Parathyroid adenoma (tissue), 2 donors: Measurements from ENCODE around the gene TM4SF18.

Source experiments
- H2AFZ ChIP-seq: fragments of 300-600 bp; sonication (generic); one replicate; pipeline ENCODE4 v1.7.0; 2017; ENCODE audit warnings: antibody characterized with exemption, mild to moderate bottlenecking
- H3K27ac ChIP-seq: fragments of 300-600 bp; sonication (generic); one replicate; pipeline ENCODE4 v1.7.0; 2017
- H3K27me3 ChIP-seq: fragments of 300-600 bp; sonication (generic); one replicate; pipeline ENCODE4 v1.7.0; 2017; ENCODE audit warnings: low read length; ENCODE audit not compliant: control insufficient read depth, insufficient read depth
- H3K36me3 ChIP-seq: fragments of 300-600 bp; sonication (generic); one replicate; pipeline ENCODE4 v1.7.0; 2017; ENCODE audit warnings: low read length; ENCODE audit not compliant: control insufficient read depth, insufficient read depth
- H3K4me1 ChIP-seq: fragments of 300-600 bp; sonication (generic); one replicate; pipeline ENCODE4 v1.7.0; 2017; ENCODE audit warnings: control low read depth
- H3K4me2 ChIP-seq: fragments of 300-600 bp; sonication (generic); one replicate; pipeline ENCODE4 v1.7.0; 2017; ENCODE audit warnings: low read length
- H3K4me3 ChIP-seq: fragments of 300-600 bp; sonication (generic); one replicate; pipeline ENCODE4 v1.7.0; 2017; ENCODE audit warnings: low read depth, low read length
- H3K79me2 ChIP-seq: fragments of 300-600 bp; sonication (generic); one replicate; pipeline ENCODE4 v1.7.0; 2017; ENCODE audit warnings: control low read depth
- H3K9ac ChIP-seq: fragments of 300-600 bp; sonication (generic); one replicate; pipeline ENCODE4 v1.7.0; 2017; ENCODE audit warnings: mild to moderate bottlenecking
- H3K9me3 ChIP-seq: fragments of 300-600 bp; sonication (generic); one replicate; pipeline ENCODE4 v1.7.0; 2017; ENCODE audit warnings: low read length; ENCODE audit not compliant: control insufficient read depth
- CTCF ChIP-seq: fragments of 300-600 bp; sonication (generic); IDR thresholded peaks from one replicate; pipeline ENCODE4 v1.7.0; 2017; ENCODE audit warnings: antibody characterized with exemption, mild to moderate bottlenecking
- donor health status: primary hyperparathyroidism.

Gene TM4SF18

GRCh38 chr3:149374793-149375500, 41.5 kb upstream of the TM4SF18 start:
- no peaks in the 10 kb centered on the region for H3K27me3 ChIP-seq
- no peak overlapping the region for H3K9ac ChIP-seq
- H3K79me2 ChIP-seq, result no peaks in the 10 kb centered on the region
- no peak overlapping the region for H3K4me2 ChIP-seq
- H3K27ac ChIP-seq, result no peak overlapping the region
- H3K4me3 ChIP-seq, result no peak overlapping the region
- H3K36me3 ChIP-seq, result no peaks in the 10 kb centered on the region
- no peaks in the 10 kb centered on the region for H3K9me3 ChIP-seq
- no peak overlapping the region for H2AFZ ChIP-seq
- no peaks in the 10 kb centered on the region for H3K4me1 ChIP-seq
- TF ChIP-seq CTCF, result no peak

GRCh38 chr3:149374391-149374790, 41.0 kb upstream of the TM4SF18 start:
- Histone ChIP-seq H3K4me1 (no peaks in the 10 kb centered on the region), H3K27ac (no peak overlapping the region)
- TF ChIP-seq CTCF, result no peak

GRCh38 chr3:149373235-149374125, 40.0 kb upstream of the TM4SF18 start:
- H3K4me3 ChIP-seq, result no peak overlapping the region
- H3K4me2 ChIP-seq, result no peak overlapping the region
- H3K4me1 ChIP-seq, result no peaks in the 10 kb centered on the region
- no peak overlapping the region for H3K9ac ChIP-seq
- TF ChIP-seq CTCF, result no peak
- no peaks in the 10 kb centered on the region for H3K36me3 ChIP-seq
- no peak overlapping the region for H3K27ac ChIP-seq
- no peaks in the 10 kb centered on the region for H3K79me2 ChIP-seq
- no peak overlapping the region for H2AFZ ChIP-seq
- no peaks in the 10 kb centered on the region for H3K9me3 ChIP-seq
- H3K27me3 ChIP-seq, result no peaks in the 10 kb centered on the region

More at GRCh38 chr3:149374391-149374790, 41.0 kb upstream of the TM4SF18 start:
- Histone ChIP-seq H3K4me3 (no peak overlapping the region), H3K9me3 (no peaks in the 10 kb centered on the region), H3K36me3 (no peaks in the 10 kb centered on the region), H3K4me2 (no peak overlapping the region), H3K27me3 (no peaks in the 10 kb centered on the region), H3K79me2 (no peaks in the 10 kb centered on the region), H2AFZ (no peak overlapping the region), H3K9ac (no peak overlapping the region)

GRCh38 chr3:149371723-149372114, 38.3 kb upstream of the TM4SF18 start:
- no peak overlapping the region for H3K4me2 ChIP-seq
- no peak overlapping the region for H3K9ac ChIP-seq
- no peaks in the 10 kb centered on the region for H3K36me3 ChIP-seq
- H3K4me1 ChIP-seq, result no peaks in the 10 kb centered on the region
- no peak overlapping the region for H2AFZ ChIP-seq
- no peak overlapping the region for H3K27ac ChIP-seq
- TF ChIP-seq CTCF, result no peak
- H3K9me3 ChIP-seq, result no peaks in the 10 kb centered on the region
- no peak overlapping the region for H3K4me3 ChIP-seq
- H3K79me2 ChIP-seq, result no peaks in the 10 kb centered on the region
- no peaks in the 10 kb centered on the region for H3K27me3 ChIP-seq
